Measurements from ENCODE around the gene TOLLIP.

TOLLIP gene

DNA sequence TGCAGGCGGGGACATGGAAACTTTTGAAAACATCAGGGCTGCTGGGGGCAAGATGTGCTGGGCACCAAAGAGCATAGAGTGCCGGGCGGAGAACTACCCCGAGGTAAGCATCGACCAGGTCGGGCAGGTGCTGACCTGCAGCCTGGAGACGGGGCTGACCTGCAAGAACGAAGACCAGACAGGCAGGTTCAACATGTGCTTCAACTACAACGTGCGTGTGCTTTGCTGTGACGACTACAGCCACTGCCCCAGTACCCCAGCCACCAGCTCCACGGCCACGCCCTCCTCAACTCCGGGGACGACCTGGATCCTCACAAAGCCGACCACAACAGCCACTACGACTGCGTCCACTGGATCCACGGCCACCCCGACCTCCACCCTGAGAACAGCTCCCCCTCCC lies 67.1 kb downstream of the TOLLIP start:
- Histone ChIP-seq H3K36me3 (replicated peaks) (no peaks in the 10 kb centered on the region), H3K27ac (no peak overlapping the region), H3K4me3 (ENCODE audit: low read depth, low read length) (no peak overlapping the region), H3K27me3 (replicated peaks) (no peaks in the 10 kb centered on the region)
- no peak for DNase-seq
- TF ChIP-seq, protein P1, sequence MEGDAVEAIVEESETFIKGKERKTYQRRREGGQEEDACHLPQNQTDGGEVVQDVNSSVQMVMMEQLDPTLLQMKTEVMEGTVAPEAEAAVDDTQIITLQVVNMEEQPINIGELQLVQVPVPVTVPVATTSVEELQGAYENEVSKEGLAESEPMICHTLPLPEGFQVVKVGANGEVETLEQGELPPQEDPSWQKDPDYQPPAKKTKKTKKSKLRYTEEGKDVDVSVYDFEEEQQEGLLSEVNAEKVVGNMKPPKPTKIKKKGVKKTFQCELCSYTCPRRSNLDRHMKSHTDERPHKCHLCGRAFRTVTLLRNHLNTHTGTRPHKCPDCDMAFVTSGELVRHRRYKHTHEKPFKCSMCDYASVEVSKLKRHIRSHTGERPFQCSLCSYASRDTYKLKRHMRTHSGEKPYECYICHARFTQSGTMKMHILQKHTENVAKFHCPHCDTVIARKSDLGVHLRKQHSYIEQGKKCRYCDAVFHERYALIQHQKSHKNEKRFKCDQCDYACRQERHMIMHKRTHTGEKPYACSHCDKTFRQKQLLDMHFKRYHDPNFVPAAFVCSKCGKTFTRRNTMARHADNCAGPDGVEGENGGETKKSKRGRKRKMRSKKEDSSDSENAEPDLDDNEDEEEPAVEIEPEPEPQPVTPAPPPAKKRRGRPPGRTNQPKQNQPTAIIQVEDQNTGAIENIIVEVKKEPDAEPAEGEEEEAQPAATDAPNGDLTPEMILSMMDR (IDR thresholded peaks at IDR 0.05; ENCODE audit: low read depth, low read length, missing control alignments), result no peak
- in situ Hi-C loops (cut with HindIII; ENCODE audit: low pct_ligation_motif_present, low sequenced_read_pairs), result no loop called here

DNA sequence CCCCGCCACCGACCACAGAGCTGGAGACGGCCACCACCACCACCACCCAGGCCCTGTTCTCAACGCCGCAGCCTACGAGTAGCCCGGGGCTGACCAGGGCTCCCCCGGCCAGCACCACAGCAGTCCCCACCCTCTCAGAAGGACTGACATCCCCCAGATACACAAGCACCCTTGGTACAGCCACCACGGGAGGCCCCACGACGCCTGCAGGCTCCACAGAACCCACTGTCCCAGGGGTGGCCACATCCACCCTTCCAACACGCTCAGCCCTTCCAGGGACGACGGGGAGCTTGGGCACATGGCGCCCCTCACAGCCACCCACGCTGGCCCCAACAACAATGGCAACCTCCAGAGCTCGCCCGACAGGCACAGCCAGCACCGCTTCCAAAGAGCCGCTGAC lies 67.7 kb downstream of the TOLLIP start:
- Histone ChIP-seq H3K27me3 (replicated peaks) (no peaks in the 10 kb centered on the region), H3K27ac (no peak overlapping the region), H3K4me3 (ENCODE audit: low read depth, low read length) (no peak overlapping the region), H3K36me3 (replicated peaks) (no peaks in the 10 kb centered on the region)
- in situ Hi-C loops (cut with HindIII; ENCODE audit: low pct_ligation_motif_present, low sequenced_read_pairs), result no loop called here
- no peak for DNase-seq
- TF ChIP-seq, protein P1 (IDR thresholded peaks at IDR 0.05; ENCODE audit: low read depth, low read length, missing control alignments), result no peak

DNA sequence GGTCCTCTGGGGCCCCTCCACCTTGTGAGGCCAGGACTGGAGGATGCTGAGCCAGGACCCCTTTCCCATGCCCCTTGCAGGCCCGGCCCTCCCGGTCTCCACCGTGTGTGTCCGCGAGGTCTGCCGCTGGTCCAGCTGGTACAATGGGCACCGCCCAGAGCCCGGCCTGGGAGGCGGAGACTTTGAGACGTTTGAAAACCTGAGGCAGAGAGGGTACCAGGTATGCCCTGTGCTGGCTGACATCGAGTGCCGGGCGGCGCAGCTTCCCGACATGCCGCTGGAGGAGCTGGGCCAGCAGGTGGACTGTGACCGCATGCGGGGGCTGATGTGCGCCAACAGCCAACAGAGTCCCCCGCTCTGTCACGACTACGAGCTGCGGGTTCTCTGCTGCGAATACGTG lies 68.7 kb downstream of the TOLLIP start:
- no peak for DNase-seq
- H3K36me3 ChIP-seq (replicated peaks), result no peaks in the 10 kb centered on the region
- TF ChIP-seq, protein P1 (IDR thresholded peaks at IDR 0.05; ENCODE audit: low read depth, low read length, missing control alignments), result no peak
- no peak overlapping the region for H3K4me3 ChIP-seq (ENCODE audit: low read depth, low read length)
- no peak overlapping the region for H3K27ac ChIP-seq
- H3K27me3 ChIP-seq (replicated peaks), result no peaks in the 10 kb centered on the region
- in situ Hi-C loops (cut with HindIII; ENCODE audit: low pct_ligation_motif_present, low sequenced_read_pairs), result no loop called here

DNA sequence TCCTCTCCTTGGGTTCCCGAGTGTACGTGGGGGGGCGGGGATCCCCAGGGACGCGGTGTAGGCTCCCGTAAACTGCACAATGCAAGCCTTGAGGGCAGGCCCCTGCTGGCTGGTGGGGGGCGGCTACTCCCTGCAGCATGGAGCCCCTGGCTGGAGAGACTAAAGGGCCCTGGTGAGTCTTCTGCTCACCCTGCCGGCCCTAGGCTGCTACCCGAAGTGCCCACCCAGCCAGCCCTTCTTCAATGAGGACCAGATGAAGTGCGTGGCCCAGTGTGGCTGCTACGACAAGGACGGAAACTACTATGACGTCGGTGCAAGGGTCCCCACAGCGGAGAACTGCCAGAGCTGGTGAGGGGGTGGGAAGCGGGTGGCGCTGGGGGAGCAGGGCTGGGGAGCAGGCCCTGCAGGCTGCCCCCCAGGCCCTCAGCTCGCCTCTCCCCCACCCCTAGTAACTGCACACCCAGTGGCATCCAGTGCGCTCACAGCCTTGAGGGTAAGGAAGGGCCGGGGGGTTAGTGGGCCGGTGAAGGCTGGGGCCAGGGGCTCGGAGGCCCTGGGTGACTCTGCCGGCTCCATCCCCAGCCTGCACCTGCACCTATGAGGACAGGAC lies 69.7 kb downstream of the TOLLIP start:
- no peak overlapping the region for H3K4me3 ChIP-seq (ENCODE audit: low read depth, low read length)
- in situ Hi-C loops (cut with HindIII; ENCODE audit: low pct_ligation_motif_present, low sequenced_read_pairs), result no loop called here
- TF ChIP-seq, protein P1 (IDR thresholded peaks at IDR 0.05; ENCODE audit: low read depth, low read length, missing control alignments), result no peak

DNA sequence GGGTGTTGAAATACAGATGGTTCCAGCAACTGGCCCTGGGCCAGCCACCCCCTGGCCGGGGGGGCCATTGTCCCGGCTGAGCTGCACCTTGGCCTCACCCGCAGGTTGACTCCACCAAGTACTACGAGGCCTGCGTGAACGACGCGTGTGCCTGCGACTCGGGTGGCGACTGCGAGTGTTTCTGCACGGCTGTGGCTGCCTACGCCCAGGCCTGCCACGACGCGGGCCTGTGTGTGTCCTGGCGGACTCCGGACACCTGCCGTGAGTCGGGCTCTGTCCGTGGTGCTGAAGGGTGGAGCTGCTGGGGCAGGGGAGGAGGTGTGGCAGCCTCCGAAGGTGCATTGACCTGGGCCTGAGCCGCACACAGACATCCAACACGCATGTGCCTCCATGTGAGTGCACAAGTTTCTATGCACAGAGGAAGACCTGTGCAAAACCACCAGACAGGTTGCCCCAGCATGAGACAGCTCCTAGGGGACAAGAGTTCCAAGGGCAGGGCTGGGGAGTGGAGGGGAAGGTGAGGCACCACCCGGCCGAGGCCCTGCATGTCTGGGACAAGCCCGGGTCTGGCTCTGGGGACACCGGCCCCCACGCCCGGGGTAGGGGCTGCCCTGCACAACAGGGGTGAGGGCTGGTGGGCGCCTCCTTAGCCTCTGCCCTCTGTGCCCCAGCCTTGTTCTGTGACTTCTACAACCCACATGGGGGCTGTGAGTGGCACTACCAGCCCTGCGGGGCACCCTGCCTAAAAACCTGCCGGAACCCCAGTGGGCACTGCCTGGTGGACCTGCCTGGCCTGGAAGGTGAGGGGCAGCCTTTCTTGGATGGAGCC lies 70.5 kb downstream of the TOLLIP start:
- TF ChIP-seq, protein P1 (IDR thresholded peaks at IDR 0.05; ENCODE audit: low read depth, low read length, missing control alignments), result no peak
- no peak for DNase-seq
- Histone ChIP-seq H3K36me3 (replicated peaks) (no peaks in the 10 kb centered on the region), H3K4me3 (ENCODE audit: low read depth, low read length) (no peak overlapping the region), H3K27me3 (replicated peaks) (no peaks in the 10 kb centered on the region), H3K27ac (no peak overlapping the region)
- in situ Hi-C loops (cut with HindIII; ENCODE audit: low pct_ligation_motif_present, low sequenced_read_pairs), result no loop called here

More for the DNA sequence above, 69.7 kb downstream of the TOLLIP start:
- DNase-seq, result no peak
- no peak overlapping the region for H3K27ac ChIP-seq
- H3K27me3 ChIP-seq (replicated peaks), result no peaks in the 10 kb centered on the region
- no peaks in the 10 kb centered on the region for H3K36me3 ChIP-seq (replicated peaks)

All from brain microvascular endothelial cell (primary cell).